WTC11 (cell line): ENCODE measurements around the gene PHKA2. TPM values are rescaled to one million over a fixed set of nuclear protein-coding genes. Genes with fewer than 3 reads are reported as not detected.

ENCODE experiments used
- ATAC-seq: fragments of 200-7000 bp; cut with Tn5 transposase; 2 replicates; pipeline ENCODE4 v1.10.0; 2021; ENCODE audit warnings: mild to moderate bottlenecking, moderate library complexity
- CTCF ChIA-PET: fragments of 300-600 bp; sonication (Branson Sonifier 250); formaldehyde crosslinking; loops from one replicate; lab custom pipeline; 2021; ENCODE audit warnings: antibody characterized with exemption; lab: Charles Lee
- POLR2A ChIA-PET: fragments of 350-600 bp; sonication (Branson Sonifier 250); formaldehyde crosslinking; loops from one replicate; lab custom pipeline; 2021; ENCODE audit warnings: antibody characterized with exemption; lab: Charles Lee
- DNase-seq: peaks from one replicate; pipeline ENCODE4 v3.0.0; 2021; ENCODE audit warnings: low spot score
- H3K27ac Mint-ChIP-seq: 2 replicates; pipeline ENCODE4 v1.8.0; 2021; ENCODE audit warnings: mixed read lengths
- H3K27me3 Mint-ChIP-seq: 2 replicates; pipeline ENCODE4 v1.8.0; 2021; ENCODE audit warnings: low read depth, mild to moderate bottlenecking, moderate library complexity, mixed read lengths
- H3K36me3 Mint-ChIP-seq: 2 replicates; pipeline ENCODE4 v1.8.0; 2021; ENCODE audit warnings: mixed read lengths
- H3K4me1 Mint-ChIP-seq: 2 replicates; pipeline ENCODE4 v1.8.0; 2022; ENCODE audit warnings: mixed read lengths
- H3K4me3 Mint-ChIP-seq: 2 replicates; pipeline ENCODE4 v1.8.0; 2021; ENCODE audit warnings: mild to moderate bottlenecking, moderate library complexity, mixed read lengths
- H3K9me3 Mint-ChIP-seq: 2 replicates; pipeline ENCODE4 v1.8.0; 2021; ENCODE audit warnings: mixed read lengths
- ATF2 ChIP-seq: sonication (generic); formaldehyde crosslinking; IDR thresholded peaks from 2 replicates; pipeline ENCODE4 v1.8.1; 2022; ENCODE audit warnings: low read depth, missing genetic modification reagents, borderline replicate concordance
- E2F4 ChIP-seq: sonication (generic); formaldehyde crosslinking; IDR thresholded peaks from 2 replicates; pipeline ENCODE4 v1.8.1; 2022; ENCODE audit warnings: low read depth, mild to moderate bottlenecking, moderate library complexity, missing genetic modification reagents, borderline replicate concordance
- HMGA2 ChIP-seq: fragments of 250-450 bp; sonication (Bioruptor Pico); IDR thresholded peaks from 2 replicates; pipeline ENCODE4 v1.4.0; 2021; ENCODE audit warnings: mild to moderate bottlenecking, moderate library complexity
- IRF1 ChIP-seq: sonication (generic); formaldehyde crosslinking; IDR thresholded peaks from 2 replicates; pipeline ENCODE4 v1.8.0; 2023; ENCODE audit warnings: missing genetic modification reagents
- IRF2 ChIP-seq: sonication (generic); formaldehyde crosslinking; IDR thresholded peaks from 2 replicates; pipeline ENCODE4 v1.8.0; 2022; ENCODE audit warnings: low read depth, missing genetic modification reagents, borderline replicate concordance
- JUN ChIP-seq: sonication (generic); formaldehyde crosslinking; IDR thresholded peaks from 2 replicates; pipeline ENCODE4 v1.8.0; 2023; ENCODE audit warnings: mild to moderate bottlenecking, missing genetic modification reagents
- NFE2L1 ChIP-seq: sonication (generic); formaldehyde crosslinking; IDR thresholded peaks from 2 replicates; pipeline ENCODE4 v1.8.1; 2023; ENCODE audit warnings: missing genetic modification reagents
- SMAD3 ChIP-seq: sonication (generic); formaldehyde crosslinking; IDR thresholded peaks from 2 replicates; pipeline ENCODE4 v1.8.0; 2022; ENCODE audit warnings: missing genetic modification reagents, mild to moderate bottlenecking, borderline replicate concordance
- TEAD1 ChIP-seq: sonication (generic); formaldehyde crosslinking; IDR thresholded peaks from 2 replicates; pipeline ENCODE4 v1.8.0; 2022; ENCODE audit warnings: mild to moderate bottlenecking, missing genetic modification reagents
- USF2 ChIP-seq: sonication (generic); formaldehyde crosslinking; IDR thresholded peaks from 2 replicates; pipeline ENCODE4 v1.8.1; 2023; ENCODE audit warnings: mild to moderate bottlenecking, missing genetic modification reagents, moderate library complexity
- ZBTB21 ChIP-seq: sonication (generic); formaldehyde crosslinking; IDR thresholded peaks from 2 replicates; pipeline ENCODE4 v1.8.1; 2023; ENCODE audit warnings: mild to moderate bottlenecking, missing genetic modification reagents, borderline replicate concordance
- ZBTB43 ChIP-seq: sonication (generic); formaldehyde crosslinking; IDR thresholded peaks from 2 replicates; pipeline ENCODE4 v1.8.1; 2023; ENCODE audit warnings: mild to moderate bottlenecking, missing genetic modification reagents
- ZNF423 ChIP-seq: fragments of 250-450 bp; sonication (Bioruptor Pico); IDR thresholded peaks from 2 replicates; pipeline ENCODE4 v2.1.2; 2022; ENCODE audit warnings: mild to moderate bottlenecking, moderate library complexity
- total RNA-seq: library from RNA; stranded (reverse); gene quantifications from 3 replicates; pipeline ENCODE4 v1.2.3, GENCODE V29; 2021

PHKA2 gene
- total RNA-seq, 1 experiment from 2014 or later = 23.8 TPM

GRCh38 chrX:18897611-18898010 lies 86.3 kb downstream of the PHKA2 start (continued):
- TF ChIP-seq ATF2 (CRISPR knock-in tag) = no peak
- TF ChIP-seq HMGA2 (CRISPR knock-in tag) = no peak
- no peak for TF ChIP-seq ZBTB43 (CRISPR knock-in tag)
- no peak for TF ChIP-seq NFE2L1 (CRISPR knock-in tag)
- TF ChIP-seq IRF2 (CRISPR knock-in tag) = no peak

GRCh38 chrX:18896680-18897544 lies 87.0 kb downstream of the PHKA2 start:
- Mint-ChIP-seq H3K27me3 (no peaks in the 10 kb centered on the region), H3K27ac (no peak overlapping the region), H3K9me3 (no peaks in the 10 kb centered on the region), H3K36me3 (no peaks in the 10 kb centered on the region), H3K4me3 (no peak overlapping the region), H3K4me1 (peaks cover 6% of the 10 kb centered on the region)
- CTCF ChIA-PET = interaction anchor here (1.0 kb wide), 1 partner anchor 220 kb away, joined by 3 read pairs; no protein-coding TSS in a partner anchor
- TF ChIP-seq ZNF423 = no peak
- TF ChIP-seq E2F4 (CRISPR knock-in tag) = no peak
- no peak for TF ChIP-seq USF2 (CRISPR knock-in tag)
- no peak for TF ChIP-seq IRF2 (CRISPR knock-in tag)
- TF ChIP-seq SMAD3 = no peak
- TF ChIP-seq ZBTB21 (CRISPR knock-in tag) = no peak
- DNase-seq (no peak), ATAC-seq (no peak)
- POLR2A ChIA-PET = no interaction called here

- Mint-ChIP-seq H3K9me3 (no peaks in the 10 kb centered on the region), H3K27me3 (no peaks in the 10 kb centered on the region), H3K4me3 (no peak overlapping the region)
- POLR2A ChIA-PET = no interaction called here
- no peak for TF ChIP-seq NFE2L1 (CRISPR knock-in tag)
- no peak for TF ChIP-seq IRF1 (CRISPR knock-in tag)
- no peak for TF ChIP-seq JUN (CRISPR knock-in tag)
- no peak for TF ChIP-seq TEAD1 (CRISPR knock-in tag)
- TF ChIP-seq, all 79 proteins: peak for 0
- H3K36me3 Mint-ChIP-seq = no peaks in the 10 kb centered on the region
- DNase-seq (no peak), ATAC-seq (no peak)
- peaks cover 5% of the 10 kb centered on the region for H3K4me1 Mint-ChIP-seq
- CTCF ChIA-PET = interaction anchor here (1.0 kb wide), 1 partner anchor 219 kb away, joined by 3 read pairs; no protein-coding TSS in a partner anchor
- H3K27ac Mint-ChIP-seq = no peak overlapping the region
These were observed 88.5 kb downstream of the PHKA2 start for GRCh38 chrX:18895189-18895951.
